K562 (cell line): ENCODE results near the gene FANCF. TPM values are rescaled to one million over a fixed set of nuclear protein-coding genes. Genes with fewer than 3 reads are reported as not detected.

Source experiments
- CHD2 ChIP-seq: IDR thresholded peaks from 2 replicates; pipeline ENCODE4 v1.6.1; 2011; ENCODE audit warnings: low read depth, low read length
- CSDE1 ChIP-seq, 2 experiments: fragments of 450-650 bp; IDR thresholded peaks; 2 replicates each; pipeline ENCODE4 v1.6.1; 2016; ENCODE audit warnings: mild to moderate bottlenecking in 1 of 2
- GATAD2A ChIP-seq: fragments of 450-650 bp; IDR thresholded peaks from 2 replicates; pipeline ENCODE4 v1.6.1; 2017
- GATAD2B ChIP-seq: fragments of 450-650 bp; IDR thresholded peaks from 2 replicates; pipeline ENCODE4 v1.6.1; 2017; ENCODE audit warnings: mild to moderate bottlenecking, borderline replicate concordance
- GTF2E2 ChIP-seq: fragments of 200-800 bp; sonication (Bioruptor generic); IDR thresholded peaks from 2 replicates; pipeline ENCODE4 v1.6.1; 2016; ENCODE audit warnings: missing genetic modification characterization, missing compliant biosample characterization
- HOXB6 ChIP-seq: fragments of 250-450 bp; sonication (Bioruptor Pico); IDR thresholded peaks from 2 replicates; pipeline ENCODE4 v1.5.1; 2022; ENCODE audit warnings: mild to moderate bottlenecking, borderline replicate concordance
- NCOA1 ChIP-seq: fragments of 450-650 bp; IDR thresholded peaks from 2 replicates; pipeline ENCODE4 v1.6.1; 2016; ENCODE audit warnings: low read depth
- NCOA6 ChIP-seq: fragments of 450-650 bp; IDR thresholded peaks from 2 replicates; pipeline ENCODE4 v1.6.1; 2017; ENCODE audit warnings: mild to moderate bottlenecking
- NFIX ChIP-seq: fragments of 250-450 bp; sonication (Bioruptor Pico); IDR thresholded peaks from 2 replicates; pipeline ENCODE4 v1.4.0; 2020; ENCODE audit warnings: low read depth, mild to moderate bottlenecking, moderate library complexity
- NFRKB ChIP-seq: fragments of 450-650 bp; IDR thresholded peaks from 2 replicates; pipeline ENCODE4 v1.6.1; 2016; ENCODE audit warnings: low read depth
- NUFIP1 ChIP-seq: fragments of 450-650 bp; IDR thresholded peaks from 2 replicates; pipeline ENCODE4 v1.6.1; 2018; ENCODE audit not compliant: partially characterized antibody
- RFX5 ChIP-seq: IDR thresholded peaks from 2 replicates; pipeline ENCODE4 v1.6.1; 2011; ENCODE audit warnings: low read depth, mild to moderate bottlenecking, improper control_type of control experiment, low read length
- SOX6 ChIP-seq: fragments of 450-650 bp; IDR thresholded peaks from 2 replicates; pipeline ENCODE4 v1.6.1; 2014; ENCODE audit warnings: mild to moderate bottlenecking
- TOE1 ChIP-seq, 2 experiments: fragments of 450-650 bp in 1 of 2; sonication (generic) in 1 of 2; formaldehyde crosslinking in 1 of 2; IDR thresholded peaks; 2 replicates each; pipeline versions ENCODE4 v1.7.1 to v1.8.0; 2016 to 2022; ENCODE audit warnings: borderline replicate concordance in 2 of 2, mild to moderate bottlenecking in 2 of 2, antibody characterized with exemption in 1 of 2, inconsistent platforms in 1 of 2, low read depth in 1 of 2, missing genetic modification reagents in 1 of 2, moderate library complexity in 1 of 2
- U2AF1 ChIP-seq: fragments of 200-400 bp; formaldehyde crosslinking; optimal IDR thresholded peaks from 2 replicates; pipeline ENCODE3; 2017; ENCODE audit warnings: mild to moderate bottlenecking, low read depth, low read length, moderate library complexity
- ZC3H4 ChIP-seq: sonication (generic); formaldehyde crosslinking; IDR thresholded peaks from 2 replicates; pipeline ENCODE4 v1.9.0; 2021; ENCODE audit warnings: missing genetic modification reagents, borderline replicate concordance
- ZNF583 ChIP-seq: fragments of 250-450 bp; sonication (Bioruptor Pico); IDR thresholded peaks from 2 replicates; pipeline ENCODE4 v1.4.0; 2020
- ZNF764 ChIP-seq: fragments of 250-450 bp; sonication (Bioruptor Pico); IDR thresholded peaks from 2 replicates; pipeline ENCODE4 v1.4.0; 2020; ENCODE audit warnings: low read depth, mild to moderate bottlenecking, moderate library complexity
- polyA plus RNA-seq, 8 experiments: library from polyadenylated mRNA; depleted of rRNA in 4 of 8; stranded (reverse) in 5 of 8; unstranded in 3 of 8; fragments of >200 nt; fragmentation: Nextera tagmentation in 2 of 8; fragmentation: Illumina TruSeq in 1 of 8; extraction: Ambion mirVana in 2 of 8; extraction: Trizol in 1 of 8; gene quantifications; 2 replicates each; pipeline versions ENCODE4 v1.2.1 to v1.2.3, GENCODE V29; 2011 to 2014; ENCODE audit warnings: inconsistent platforms in 1 of 8, missing spikeins in 1 of 8
- total RNA-seq, 7 experiments: library from RNA; depleted of rRNA in 6 of 7; stranded (reverse); fragments of >200 nt in 6 of 7; fragmentation: Illumina TruSeq in 2 of 7; extraction: Trizol in 2 of 7; gene quantifications; 2 replicates each; pipeline versions ENCODE4 v1.2.1 to v1.2.3, GENCODE V29; 2011 to 2021; ENCODE audit warnings: low replicate concordance in 1 of 7
- TF ChIP-seq, protein P1 (sequence below): fragments of 250-450 bp; sonication (Bioruptor Pico); IDR thresholded peaks from 2 replicates; pipeline ENCODE4 v1.8.0; 2021; ENCODE audit warnings: mild to moderate bottlenecking, moderate library complexity
- TF ChIP-seq, protein P2 (sequence below): fragments of 250-450 bp; sonication (Bioruptor Pico); IDR thresholded peaks from 2 replicates; pipeline ENCODE4 v1.4.0; 2020
- TF ChIP-seq, protein P3 (sequence below): sonication (generic); formaldehyde crosslinking; IDR thresholded peaks from 2 replicates; pipeline ENCODE4 v1.8.0; 2022; ENCODE audit warnings: mild to moderate bottlenecking, missing genetic modification reagents

Gene FANCF
- total and polyA plus RNA-seq, 9 of the 15 experiments (the other 6 are each of a cell fraction or from before 2014, with no cell fraction given): 0.99 to 10.3 (median 7.5) TPM

DNA sequence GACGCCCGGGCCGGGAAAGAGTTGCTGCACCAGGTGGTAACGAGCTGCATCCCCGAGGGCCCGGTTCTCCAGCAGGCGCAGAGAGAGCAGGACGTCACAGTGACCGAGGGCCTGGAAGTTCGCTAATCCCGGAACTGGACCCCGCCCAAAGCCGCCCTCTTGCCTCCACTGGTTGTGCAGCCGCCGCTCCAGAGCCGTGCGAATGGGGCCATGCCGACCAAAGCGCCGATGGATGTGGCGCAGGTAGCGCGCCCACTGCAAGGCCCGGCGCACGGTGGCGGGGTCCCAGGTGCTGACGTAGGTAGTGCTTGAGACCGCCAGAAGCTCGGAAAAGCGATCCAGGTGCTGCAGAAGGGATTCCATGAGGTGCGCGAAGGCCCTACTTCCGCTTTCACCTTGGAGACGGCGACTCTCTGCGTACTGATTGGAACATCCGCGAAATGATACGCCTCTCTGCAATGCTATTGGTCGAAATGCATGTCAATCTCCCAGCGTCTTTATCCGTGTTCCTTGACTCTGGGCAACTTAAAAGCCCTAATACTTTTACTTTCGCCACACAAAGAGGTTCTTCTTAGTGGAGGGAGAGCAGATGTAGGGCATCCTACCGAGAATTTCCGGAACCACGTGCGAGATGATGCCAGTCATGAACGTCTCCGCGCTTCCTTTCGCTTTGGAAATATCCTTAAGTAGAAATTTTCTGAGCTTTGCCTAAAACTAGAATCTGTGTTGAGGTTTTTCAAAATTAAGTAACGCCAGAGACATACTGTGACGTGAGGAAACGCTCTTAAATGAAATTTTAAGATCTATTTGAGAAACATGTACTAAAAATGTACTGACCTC lies at the start of gene FANCF (continued):
- no peak for TF ChIP-seq ZNF583
- TF ChIP-seq, protein P1, sequence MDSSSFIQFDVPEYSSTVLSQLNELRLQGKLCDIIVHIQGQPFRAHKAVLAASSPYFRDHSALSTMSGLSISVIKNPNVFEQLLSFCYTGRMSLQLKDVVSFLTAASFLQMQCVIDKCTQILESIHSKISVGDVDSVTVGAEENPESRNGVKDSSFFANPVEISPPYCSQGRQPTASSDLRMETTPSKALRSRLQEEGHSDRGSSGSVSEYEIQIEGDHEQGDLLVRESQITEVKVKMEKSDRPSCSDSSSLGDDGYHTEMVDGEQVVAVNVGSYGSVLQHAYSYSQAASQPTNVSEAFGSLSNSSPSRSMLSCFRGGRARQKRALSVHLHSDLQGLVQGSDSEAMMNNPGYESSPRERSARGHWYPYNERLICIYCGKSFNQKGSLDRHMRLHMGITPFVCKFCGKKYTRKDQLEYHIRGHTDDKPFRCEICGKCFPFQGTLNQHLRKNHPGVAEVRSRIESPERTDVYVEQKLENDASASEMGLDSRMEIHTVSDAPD (CRISPR knock-in tag): no peak
- TF ChIP-seq U2AF1: no peak
- TF ChIP-seq CSDE1 (IDR thresholded peaks at IDR 0.05): no peak; a peak in 1 of 4 replicates
- peak; percentile 78 for TF ChIP-seq CHD2
- TF ChIP-seq, protein P2, sequence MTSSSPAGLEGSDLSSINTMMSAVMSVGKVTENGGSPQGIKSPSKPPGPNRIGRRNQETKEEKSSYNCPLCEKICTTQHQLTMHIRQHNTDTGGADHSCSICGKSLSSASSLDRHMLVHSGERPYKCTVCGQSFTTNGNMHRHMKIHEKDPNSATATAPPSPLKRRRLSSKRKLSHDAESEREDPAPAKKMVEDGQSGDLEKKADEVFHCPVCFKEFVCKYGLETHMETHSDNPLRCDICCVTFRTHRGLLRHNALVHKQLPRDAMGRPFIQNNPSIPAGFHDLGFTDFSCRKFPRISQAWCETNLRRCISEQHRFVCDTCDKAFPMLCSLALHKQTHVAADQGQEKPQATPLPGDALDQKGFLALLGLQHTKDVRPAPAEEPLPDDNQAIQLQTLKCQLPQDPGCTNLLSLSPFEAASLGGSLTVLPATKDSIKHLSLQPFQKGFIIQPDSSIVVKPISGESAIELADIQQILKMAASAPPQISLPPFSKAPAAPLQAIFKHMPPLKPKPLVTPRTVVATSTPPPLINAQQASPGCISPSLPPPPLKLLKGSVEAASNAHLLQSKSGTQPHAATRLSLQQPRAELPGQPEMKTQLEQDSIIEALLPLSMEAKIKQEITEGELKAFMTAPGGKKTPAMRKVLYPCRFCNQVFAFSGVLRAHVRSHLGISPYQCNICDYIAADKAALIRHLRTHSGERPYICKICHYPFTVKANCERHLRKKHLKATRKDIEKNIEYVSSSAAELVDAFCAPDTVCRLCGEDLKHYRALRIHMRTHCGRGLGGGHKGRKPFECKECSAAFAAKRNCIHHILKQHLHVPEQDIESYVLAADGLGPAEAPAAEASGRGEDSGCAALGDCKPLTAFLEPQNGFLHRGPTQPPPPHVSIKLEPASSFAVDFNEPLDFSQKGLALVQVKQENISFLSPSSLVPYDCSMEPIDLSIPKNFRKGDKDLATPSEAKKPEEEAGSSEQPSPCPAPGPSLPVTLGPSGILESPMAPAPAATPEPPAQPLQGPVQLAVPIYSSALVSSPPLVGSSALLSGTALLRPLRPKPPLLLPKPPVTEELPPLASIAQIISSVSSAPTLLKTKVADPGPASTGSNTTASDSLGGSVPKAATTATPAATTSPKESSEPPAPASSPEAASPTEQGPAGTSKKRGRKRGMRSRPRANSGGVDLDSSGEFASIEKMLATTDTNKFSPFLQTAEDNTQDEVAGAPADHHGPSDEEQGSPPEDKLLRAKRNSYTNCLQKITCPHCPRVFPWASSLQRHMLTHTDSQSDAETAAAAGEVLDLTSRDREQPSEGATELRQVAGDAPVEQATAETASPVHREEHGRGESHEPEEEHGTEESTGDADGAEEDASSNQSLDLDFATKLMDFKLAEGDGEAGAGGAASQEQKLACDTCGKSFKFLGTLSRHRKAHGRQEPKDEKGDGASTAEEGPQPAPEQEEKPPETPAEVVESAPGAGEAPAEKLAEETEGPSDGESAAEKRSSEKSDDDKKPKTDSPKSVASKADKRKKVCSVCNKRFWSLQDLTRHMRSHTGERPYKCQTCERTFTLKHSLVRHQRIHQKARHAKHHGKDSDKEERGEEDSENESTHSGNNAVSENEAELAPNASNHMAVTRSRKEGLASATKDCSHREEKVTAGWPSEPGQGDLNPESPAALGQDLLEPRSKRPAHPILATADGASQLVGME (CRISPR knock-in tag): no peak
- TF ChIP-seq RFX5: no peak
- no peak for TF ChIP-seq NFIX (CRISPR knock-in tag)
- no peak for TF ChIP-seq TOE1 (IDR thresholded peaks at IDR 0.05; ENCODE audit: borderline replicate concordance)
- no peak for TF ChIP-seq TOE1 (CRISPR knock-in tag; IDR thresholded peaks at IDR 0.05; ENCODE audit: borderline replicate concordance, low read depth)
- TF ChIP-seq NFRKB: peak; percentile 61; the same call in 1 of the 2 replicates
- TF ChIP-seq GATAD2B: no peak
- peak; percentile 74; the same call in 1 of the 2 replicates for TF ChIP-seq GTF2E2 (tag)
- no peak for TF ChIP-seq NUFIP1
- no peak for TF ChIP-seq NCOA6
- TF ChIP-seq GATAD2A: no peak
- no peak for TF ChIP-seq NCOA1
- TF ChIP-seq HOXB6 (CRISPR knock-in tag): no peak
- no peak for TF ChIP-seq ZC3H4 (CRISPR knock-in tag)
- TF ChIP-seq ZNF764: no peak
- TF ChIP-seq SOX6: no peak
- TF ChIP-seq, protein P3, sequence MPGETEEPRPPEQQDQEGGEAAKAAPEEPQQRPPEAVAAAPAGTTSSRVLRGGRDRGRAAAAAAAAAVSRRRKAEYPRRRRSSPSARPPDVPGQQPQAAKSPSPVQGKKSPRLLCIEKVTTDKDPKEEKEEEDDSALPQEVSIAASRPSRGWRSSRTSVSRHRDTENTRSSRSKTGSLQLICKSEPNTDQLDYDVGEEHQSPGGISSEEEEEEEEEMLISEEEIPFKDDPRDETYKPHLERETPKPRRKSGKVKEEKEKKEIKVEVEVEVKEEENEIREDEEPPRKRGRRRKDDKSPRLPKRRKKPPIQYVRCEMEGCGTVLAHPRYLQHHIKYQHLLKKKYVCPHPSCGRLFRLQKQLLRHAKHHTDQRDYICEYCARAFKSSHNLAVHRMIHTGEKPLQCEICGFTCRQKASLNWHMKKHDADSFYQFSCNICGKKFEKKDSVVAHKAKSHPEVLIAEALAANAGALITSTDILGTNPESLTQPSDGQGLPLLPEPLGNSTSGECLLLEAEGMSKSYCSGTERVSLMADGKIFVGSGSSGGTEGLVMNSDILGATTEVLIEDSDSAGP: no peak
